ENCODE measurements around the gene GAD1.

The GAD1 gene

GRCh38 chr2:170896622-170897021 lies 79.9 kb downstream of the GAD1 start:
- no peak for DNase-seq

GRCh38 chr2:170897108-170897507 lies 80.4 kb downstream of the GAD1 start:
- no peak for DNase-seq

DNA sequence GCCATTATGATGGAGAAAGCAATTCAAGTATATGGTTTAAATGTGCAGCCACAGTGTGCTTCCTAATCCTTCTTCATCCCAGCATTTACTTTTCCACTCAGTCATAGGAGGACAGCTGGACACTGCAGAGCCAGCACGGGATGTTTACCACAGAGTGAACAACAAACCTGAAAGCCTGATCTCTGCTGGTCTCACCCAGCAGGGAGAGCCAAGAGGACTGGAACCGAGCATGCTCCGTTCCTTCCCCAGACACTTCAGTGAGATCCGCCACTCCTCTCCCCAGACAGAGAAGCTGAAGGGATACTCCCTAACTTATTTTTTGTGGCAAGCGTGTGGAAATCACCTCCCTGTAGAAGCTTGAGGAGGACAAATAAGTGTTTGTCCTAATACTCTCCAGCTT lies 89.2 kb downstream of the GAD1 start:
- DNase-seq = no peak
